Measurements from ENCODE around the gene BCAT1.
A peak's percentile ranks its signal among the peaks of the same experiment; 100 is the strongest.

BCAT1 gene

GRCh38 chr12:24955389-24955788 lies 6.5 kb upstream of the BCAT1 start:
- Histone ChIP-seq H3K27me3 (ENCODE audit: insufficient read depth, low read length) (no peaks in the 10 kb centered on the region), H3K27ac (ENCODE audit: low read length) (no peak overlapping the region), H3K4me1 (ENCODE audit: insufficient read depth, low read length) (peaks cover 3% of the 10 kb centered on the region; the same call in 1 of the 2 replicates), H3K9me3 (ENCODE audit: insufficient read depth, low read depth, low read length) (no peaks in the 10 kb centered on the region), H3K36me3 (ENCODE audit: insufficient read depth, low read depth, low read length) (no peaks in the 10 kb centered on the region), H3K4me3 (ENCODE audit: low read length) (no peak overlapping the region), H3K9ac (ENCODE audit: low read depth, low read length) (no peak overlapping the region)

GRCh38 chr12:24954261-24954660 lies 5.4 kb upstream of the BCAT1 start:
- Histone ChIP-seq H3K9me3 (ENCODE audit: insufficient read depth, low read depth, low read length) (no peaks in the 10 kb centered on the region), H3K9ac (ENCODE audit: low read depth, low read length) (no peak overlapping the region), H3K27me3 (ENCODE audit: insufficient read depth, low read length) (no peaks in the 10 kb centered on the region), H3K4me3 (ENCODE audit: low read length) (no peak overlapping the region), H3K36me3 (ENCODE audit: insufficient read depth, low read depth, low read length) (no peaks in the 10 kb centered on the region), H3K27ac (ENCODE audit: low read length) (no peak overlapping the region), H3K4me1 (ENCODE audit: insufficient read depth, low read length) (peaks cover 9% of the 10 kb centered on the region; the same call in 1 of the 2 replicates)

- Histone ChIP-seq H3K4me1 (ENCODE audit: insufficient read depth, low read length) (peaks cover 9% of the 10 kb centered on the region; the same call in 1 of the 2 replicates), H3K4me3 (ENCODE audit: low read length) (no peak overlapping the region), H3K27ac (ENCODE audit: low read length) (no peak overlapping the region), H3K27me3 (ENCODE audit: insufficient read depth, low read length) (no peaks in the 10 kb centered on the region), H3K36me3 (ENCODE audit: insufficient read depth, low read depth, low read length) (no peaks in the 10 kb centered on the region), H3K9ac (ENCODE audit: low read depth, low read length) (no peak overlapping the region), H3K9me3 (ENCODE audit: insufficient read depth, low read depth, low read length) (no peaks in the 10 kb centered on the region)
Measured at GRCh38 chr12:24952389-24952788, 3.5 kb upstream of the BCAT1 start.

- no peaks in the 10 kb centered on the region for H3K27me3 ChIP-seq (ENCODE audit: insufficient read depth, low read length)
Measured at GRCh38 chr12:24950231-24950834, 1.4 kb upstream of the BCAT1 start.

GRCh38 chr12:24948420-24948756 lies 513 bp downstream of the BCAT1 start:
- Histone ChIP-seq H3K4me3 (ENCODE audit: low read length) (peak overlapping the region; percentile 93), H3K36me3 (ENCODE audit: insufficient read depth, low read depth, low read length) (peaks cover 23% of the 10 kb centered on the region; the same call in 1 of the 2 replicates), H3K9ac (ENCODE audit: low read depth, low read length) (peak overlapping the region; percentile 99), H3K27ac (ENCODE audit: low read length) (peak overlapping the region; percentile 86), H3K9me3 (ENCODE audit: insufficient read depth, low read depth, low read length) (no peaks in the 10 kb centered on the region), H3K4me1 (ENCODE audit: insufficient read depth, low read length) (peaks cover 32% of the 10 kb centered on the region), H3K27me3 (ENCODE audit: insufficient read depth, low read length) (no peaks in the 10 kb centered on the region)

More at GRCh38 chr12:24950231-24950834, 1.4 kb upstream of the BCAT1 start:
- Histone ChIP-seq H3K9ac (ENCODE audit: low read depth, low read length) (no peak overlapping the region), H3K27ac (ENCODE audit: low read length) (no peak overlapping the region), H3K9me3 (ENCODE audit: insufficient read depth, low read depth, low read length) (no peaks in the 10 kb centered on the region), H3K36me3 (ENCODE audit: insufficient read depth, low read depth, low read length) (peaks cover 8% of the 10 kb centered on the region; the same call in 1 of the 2 replicates), H3K4me3 (ENCODE audit: low read length) (0 out of 2 replicates have a peak overlapping the region, but pooled peaks have one; percentile 23), H3K4me1 (ENCODE audit: insufficient read depth, low read length) (peaks cover 18% of the 10 kb centered on the region)

- Histone ChIP-seq H3K4me1 (ENCODE audit: insufficient read depth, low read length) (peaks cover 32% of the 10 kb centered on the region), H3K4me3 (ENCODE audit: low read length) (peak overlapping the region; percentile 93), H3K27ac (ENCODE audit: low read length) (peak overlapping the region; percentile 86), H3K9ac (ENCODE audit: low read depth, low read length) (peak overlapping the region; percentile 99), H3K27me3 (ENCODE audit: insufficient read depth, low read length) (no peaks in the 10 kb centered on the region), H3K9me3 (ENCODE audit: insufficient read depth, low read depth, low read length) (no peaks in the 10 kb centered on the region), H3K36me3 (ENCODE audit: insufficient read depth, low read depth, low read length) (peaks cover 27% of the 10 kb centered on the region; the same call in 1 of the 2 replicates)
Measured at GRCh38 chr12:24947541-24948419, 1.1 kb downstream of the BCAT1 start.

- H3K4me3 ChIP-seq (ENCODE audit: low read length): peak overlapping the region; percentile 93; the same call in 1 of the 2 replicates
- H3K9ac ChIP-seq (ENCODE audit: low read depth, low read length): peak overlapping the region; percentile 99; the same call in 1 of the 2 replicates
- H3K4me1 ChIP-seq (ENCODE audit: insufficient read depth, low read length): peaks cover 43% of the 10 kb centered on the region
- H3K36me3 ChIP-seq (ENCODE audit: insufficient read depth, low read depth, low read length): peaks cover 41% of the 10 kb centered on the region; the same call in 1 of the 2 replicates
- H3K27ac ChIP-seq (ENCODE audit: low read length): peak overlapping the region; percentile 98
- no peaks in the 10 kb centered on the region for H3K27me3 ChIP-seq (ENCODE audit: insufficient read depth, low read length)
- H3K9me3 ChIP-seq (ENCODE audit: insufficient read depth, low read depth, low read length): no peaks in the 10 kb centered on the region
Measured at GRCh38 chr12:24945845-24946244, 3.1 kb downstream of the BCAT1 start.

GRCh38 chr12:24945039-24945438 lies 3.9 kb downstream of the BCAT1 start:
- H3K27me3 ChIP-seq (ENCODE audit: insufficient read depth, low read length): no peaks in the 10 kb centered on the region
- peaks cover 41% of the 10 kb centered on the region; the same call in 1 of the 2 replicates for H3K36me3 ChIP-seq (ENCODE audit: insufficient read depth, low read depth, low read length)
- no peak overlapping the region for H3K27ac ChIP-seq (ENCODE audit: low read length)
- H3K9ac ChIP-seq (ENCODE audit: low read depth, low read length): no peak overlapping the region
- H3K9me3 ChIP-seq (ENCODE audit: insufficient read depth, low read depth, low read length): no peaks in the 10 kb centered on the region
- H3K4me1 ChIP-seq (ENCODE audit: insufficient read depth, low read length): peaks cover 43% of the 10 kb centered on the region
- H3K4me3 ChIP-seq (ENCODE audit: low read length): no peak overlapping the region; the same call in 1 of the 2 replicates

- H3K9ac ChIP-seq (ENCODE audit: low read depth, low read length): no peak overlapping the region
Measured at GRCh38 chr12:24944601-24944975, 4.3 kb downstream of the BCAT1 start.

GRCh38 chr12:24943947-24944600 lies 4.8 kb downstream of the BCAT1 start:
- no peaks in the 10 kb centered on the region for H3K9me3 ChIP-seq (ENCODE audit: insufficient read depth, low read depth, low read length)
- H3K27ac ChIP-seq (ENCODE audit: low read length): no peak overlapping the region
- no peak overlapping the region for H3K4me3 ChIP-seq (ENCODE audit: low read length)
- peaks cover 41% of the 10 kb centered on the region; the same call in 1 of the 2 replicates for H3K36me3 ChIP-seq (ENCODE audit: insufficient read depth, low read depth, low read length)
- no peaks in the 10 kb centered on the region for H3K27me3 ChIP-seq (ENCODE audit: insufficient read depth, low read length)
- peaks cover 39% of the 10 kb centered on the region for H3K4me1 ChIP-seq (ENCODE audit: insufficient read depth, low read length)
- H3K9ac ChIP-seq (ENCODE audit: low read depth, low read length): no peak overlapping the region

More at GRCh38 chr12:24944601-24944975, 4.3 kb downstream of the BCAT1 start:
- Histone ChIP-seq H3K36me3 (ENCODE audit: insufficient read depth, low read depth, low read length) (peaks cover 41% of the 10 kb centered on the region; the same call in 1 of the 2 replicates), H3K9me3 (ENCODE audit: insufficient read depth, low read depth, low read length) (no peaks in the 10 kb centered on the region), H3K4me3 (ENCODE audit: low read length) (no peak overlapping the region), H3K27me3 (ENCODE audit: insufficient read depth, low read length) (no peaks in the 10 kb centered on the region), H3K27ac (ENCODE audit: low read length) (no peak overlapping the region), H3K4me1 (ENCODE audit: insufficient read depth, low read length) (peaks cover 42% of the 10 kb centered on the region)

GRCh38 chr12:24940157-24940556 lies 8.7 kb downstream of the BCAT1 start:
- Histone ChIP-seq H3K27ac (ENCODE audit: low read length) (no peak overlapping the region), H3K9me3 (ENCODE audit: insufficient read depth, low read depth, low read length) (no peaks in the 10 kb centered on the region), H3K9ac (ENCODE audit: low read depth, low read length) (no peak overlapping the region), H3K36me3 (ENCODE audit: insufficient read depth, low read depth, low read length) (peaks cover 40% of the 10 kb centered on the region; the same call in 1 of the 2 replicates), H3K27me3 (ENCODE audit: insufficient read depth, low read length) (no peaks in the 10 kb centered on the region), H3K4me3 (ENCODE audit: low read length) (no peak overlapping the region), H3K4me1 (ENCODE audit: insufficient read depth, low read length) (peaks cover 34% of the 10 kb centered on the region)
